Kidney (tissue), 14 donors: Measurements from ENCODE around the gene ADIRF. TPM values are rescaled to one million over a fixed set of nuclear protein-coding genes. Genes with fewer than 3 reads are reported as not detected.
A peak's percentile ranks its signal among the peaks of the same experiment; 100 is the strongest.
"Not testable (repeated sequence)": the region's sequence is repeated elsewhere in the genome, so short reads cannot be mapped to it uniquely, and the experiment has no call there.

ENCODE experiments used
- DNase-seq, 5 donors: peaks; one replicate each; pipeline ENCODE4 v3.0.0-alpha.2; 2013 to 2020
- FAIRE-seq: peaks from 2 replicates; lab custom pipeline; 2012; peaks lifted over from hg19 to GRCh38; lab: Jason Lieb, UNC
- H3K27ac ChIP-seq, 2 donors: one replicate each; pipeline ENCODE4 v1.7.0; 2013; ENCODE audit warnings: low read depth in 2 of 2, low read length in 2 of 2, inconsistent platforms in 1 of 2
- H3K27me3 ChIP-seq: one replicate; pipeline ENCODE4 v1.7.1; 2013; ENCODE audit warnings: low read length, inconsistent platforms; ENCODE audit not compliant: control insufficient read depth, insufficient read depth
- H3K36me3 ChIP-seq, 3 donors: one replicate each; pipeline versions ENCODE4 v1.7.0 to v1.7.1; 2013; ENCODE audit warnings: low read length in 3 of 3, control low read depth in 1 of 3, inconsistent platforms in 1 of 3; ENCODE audit not compliant: insufficient read depth in 3 of 3, control insufficient read depth in 2 of 3
- H3K4me1 ChIP-seq, 3 donors: one replicate each; pipeline versions ENCODE4 v1.7.0 to v1.7.1; 2013; ENCODE audit warnings: low read length in 3 of 3, inconsistent platforms in 1 of 3, low read depth in 1 of 3; ENCODE audit not compliant: control insufficient read depth in 2 of 3, insufficient read depth in 2 of 3
- H3K4me3 ChIP-seq, 3 donors: one replicate each; pipeline versions ENCODE4 v1.7.0 to v1.8.1; 2013; ENCODE audit warnings: low read length in 3 of 3, control low read depth in 1 of 3, inconsistent platforms in 1 of 3
- H3K9ac ChIP-seq, 3 donors: one replicate each; pipeline versions ENCODE4 v1.7.0 to v1.7.1; 2013; ENCODE audit warnings: low read length in 3 of 3, control low read depth in 1 of 3, inconsistent platforms in 1 of 3
- H3K9me3 ChIP-seq, 3 donors: one replicate each; pipeline versions ENCODE4 v1.7.0 to v1.7.1; 2013; ENCODE audit warnings: low read length in 3 of 3, control low read depth in 1 of 3, inconsistent platforms in 1 of 3; ENCODE audit not compliant: control insufficient read depth in 2 of 3, insufficient read depth in 1 of 3
- intact Hi-C: fragments of 100-400 bp; cut with DNase I; formaldehyde crosslinking; loops from one replicate; pipeline ENCODE4 v1.11.1; 2022
- polyA plus RNA-seq: library from polyadenylated mRNA; stranded (reverse); fragments of 350-450 nt; fragmentation: Illumina TruSeq; extraction: RNeasy Lipid Tissue Mini Kit (QIAGEN cat#74804); gene quantifications from one replicate; pipeline ENCODE4 v1.2.3, GENCODE V29; 2014; ENCODE audit warnings: low read depth, low replicate concordance; ENCODE audit not compliant: insufficient read depth
- total RNA-seq: library from RNA; stranded (reverse); fragmentation: NEBNext Ultra II Directional; extraction: Animal tissue kit (Norgen Biotek cat#: 25700); gene quantifications from one replicate; pipeline ENCODE4 v1.2.1, GENCODE V29; 2021
- TF ChIP-seq, protein P1 (sequence below): IDR thresholded peaks from 3 replicates; pipeline ENCODE4 v1.5.1; 2012; ENCODE audit warnings: mild to moderate bottlenecking, moderate library complexity, borderline replicate concordance; ENCODE audit not compliant: insufficient read depth; ENCODE audit errors: extremely low read depth
- donor health status: control.
- donor health status: control.
- donor health status: control.
- donor health status: control.
- donor health status: control.
- donor health status: DM: yes; HTN: yes; CAD: no.
- donor health status: Normal renal cell carcinoma (clear cell type).

The ADIRF gene
- total and polyA plus RNA-seq, 2 donors from 2014 or later: 357 to 897 TPM

DNA sequence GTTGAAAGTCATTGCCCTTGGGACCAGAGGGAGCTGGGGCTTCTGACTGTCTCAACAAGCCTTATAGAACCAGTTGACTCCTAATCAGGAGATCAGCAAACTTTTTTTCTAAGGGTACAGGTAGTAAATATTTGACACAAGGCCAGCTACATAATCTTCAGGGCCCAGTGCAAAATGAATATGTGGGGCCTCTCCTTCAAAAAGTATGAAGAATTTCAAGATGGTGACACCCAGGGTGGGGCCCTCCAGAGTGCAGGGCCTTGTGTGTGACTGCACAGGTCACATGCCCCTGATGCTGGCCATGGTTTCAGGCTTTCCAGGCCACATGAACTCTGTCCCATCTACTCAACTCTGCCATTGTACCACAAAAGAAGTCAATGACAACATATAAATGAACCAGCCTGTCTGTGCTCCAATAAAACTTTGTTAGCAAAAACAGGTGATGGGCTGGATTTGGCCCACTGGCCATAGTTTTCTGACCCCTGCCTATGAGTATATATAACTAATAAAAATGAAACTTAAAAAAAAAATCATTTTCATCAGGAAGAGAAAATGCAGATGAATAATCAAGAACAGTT, 17.0 kb upstream of the ADIRF start:
- Histone ChIP-seq H3K27ac (no peak overlapping the region), H3K4me1 (peaks cover 0 to 27% (median 10%) of the 10 kb centered on the region in 3 donors), H3K9me3 (peaks cover 0 to 2% (median 0%) of the 10 kb centered on the region in 3 donors), H3K27me3 (no peaks in the 10 kb centered on the region), H3K36me3 (no peaks in the 10 kb centered on the region), H3K9ac (no peak overlapping the region), H3K4me3 (no peak overlapping the region)
- FAIRE-seq (no peak), DNase-seq (peak in 1 of 5 donors; percentile 22)
- TF ChIP-seq, protein P1, sequence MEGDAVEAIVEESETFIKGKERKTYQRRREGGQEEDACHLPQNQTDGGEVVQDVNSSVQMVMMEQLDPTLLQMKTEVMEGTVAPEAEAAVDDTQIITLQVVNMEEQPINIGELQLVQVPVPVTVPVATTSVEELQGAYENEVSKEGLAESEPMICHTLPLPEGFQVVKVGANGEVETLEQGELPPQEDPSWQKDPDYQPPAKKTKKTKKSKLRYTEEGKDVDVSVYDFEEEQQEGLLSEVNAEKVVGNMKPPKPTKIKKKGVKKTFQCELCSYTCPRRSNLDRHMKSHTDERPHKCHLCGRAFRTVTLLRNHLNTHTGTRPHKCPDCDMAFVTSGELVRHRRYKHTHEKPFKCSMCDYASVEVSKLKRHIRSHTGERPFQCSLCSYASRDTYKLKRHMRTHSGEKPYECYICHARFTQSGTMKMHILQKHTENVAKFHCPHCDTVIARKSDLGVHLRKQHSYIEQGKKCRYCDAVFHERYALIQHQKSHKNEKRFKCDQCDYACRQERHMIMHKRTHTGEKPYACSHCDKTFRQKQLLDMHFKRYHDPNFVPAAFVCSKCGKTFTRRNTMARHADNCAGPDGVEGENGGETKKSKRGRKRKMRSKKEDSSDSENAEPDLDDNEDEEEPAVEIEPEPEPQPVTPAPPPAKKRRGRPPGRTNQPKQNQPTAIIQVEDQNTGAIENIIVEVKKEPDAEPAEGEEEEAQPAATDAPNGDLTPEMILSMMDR: no peak
- intact Hi-C loops: no loop called here

DNA sequence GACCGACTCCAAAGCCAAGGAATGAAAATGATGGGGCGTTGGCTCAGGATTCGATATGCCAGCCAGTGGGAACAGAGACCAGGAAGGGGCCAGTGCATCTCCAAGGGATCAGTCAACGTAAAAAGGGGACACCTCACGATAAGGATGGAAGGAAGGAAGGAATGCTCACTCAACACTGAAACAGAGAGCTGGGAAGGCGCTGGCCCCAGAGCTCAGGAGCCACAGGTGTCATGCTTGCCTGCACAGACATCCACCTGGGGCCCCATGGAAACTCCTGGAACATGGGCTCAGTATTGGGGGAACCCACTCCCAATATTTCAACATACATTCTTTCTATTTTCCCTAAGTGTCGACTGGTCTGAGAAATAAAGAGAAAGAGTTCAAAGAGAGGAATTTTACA, 16.2 kb upstream of the ADIRF start:
- H3K27me3 ChIP-seq: no peaks in the 10 kb centered on the region
- H3K36me3 ChIP-seq: no peaks in the 10 kb centered on the region
- no peak overlapping the region for H3K27ac ChIP-seq
- H3K9me3 ChIP-seq: peaks cover 0 to 2% (median 0%) of the 10 kb centered on the region in 3 donors
- FAIRE-seq (no peak), DNase-seq (peak in 2 of 5 donors; percentile 26 to 41)
- intact Hi-C loops: no loop called here
- TF ChIP-seq, protein P1: no peak
- no peak overlapping the region for H3K4me3 ChIP-seq
- peaks cover 0 to 27% (median 10%) of the 10 kb centered on the region in 3 donors for H3K4me1 ChIP-seq
- H3K9ac ChIP-seq: no peak overlapping the region

DNA sequence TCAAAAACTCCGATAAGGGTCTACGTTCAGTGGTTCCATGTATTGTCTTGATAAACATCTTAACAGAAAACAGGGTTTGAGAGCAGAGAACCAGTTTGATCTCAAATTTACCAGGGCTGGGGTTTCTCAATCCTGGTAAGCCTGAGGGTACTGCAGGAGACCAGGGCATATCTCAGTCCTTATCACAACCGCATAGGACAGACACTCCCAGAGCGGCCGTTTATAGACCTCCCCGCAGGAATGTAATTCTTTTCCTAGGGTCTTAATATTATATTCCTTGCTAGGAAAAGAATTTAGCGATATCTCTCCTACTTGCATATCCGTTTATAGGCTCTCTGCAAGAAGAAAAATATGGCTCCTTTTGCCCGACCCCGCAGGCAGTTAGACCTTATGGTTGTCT, 15.6 kb upstream of the ADIRF start:
- H3K27me3 ChIP-seq, H3K9ac ChIP-seq, DNase-seq, H3K27ac ChIP-seq, H3K36me3 ChIP-seq, H3K4me3 ChIP-seq, H3K9me3 ChIP-seq, intact Hi-C loops, FAIRE-seq: not testable (repeated sequence)
- peaks cover 0 to 29% (median 11%) of the 10 kb centered on the region in 3 donors for H3K4me1 ChIP-seq

DNA sequence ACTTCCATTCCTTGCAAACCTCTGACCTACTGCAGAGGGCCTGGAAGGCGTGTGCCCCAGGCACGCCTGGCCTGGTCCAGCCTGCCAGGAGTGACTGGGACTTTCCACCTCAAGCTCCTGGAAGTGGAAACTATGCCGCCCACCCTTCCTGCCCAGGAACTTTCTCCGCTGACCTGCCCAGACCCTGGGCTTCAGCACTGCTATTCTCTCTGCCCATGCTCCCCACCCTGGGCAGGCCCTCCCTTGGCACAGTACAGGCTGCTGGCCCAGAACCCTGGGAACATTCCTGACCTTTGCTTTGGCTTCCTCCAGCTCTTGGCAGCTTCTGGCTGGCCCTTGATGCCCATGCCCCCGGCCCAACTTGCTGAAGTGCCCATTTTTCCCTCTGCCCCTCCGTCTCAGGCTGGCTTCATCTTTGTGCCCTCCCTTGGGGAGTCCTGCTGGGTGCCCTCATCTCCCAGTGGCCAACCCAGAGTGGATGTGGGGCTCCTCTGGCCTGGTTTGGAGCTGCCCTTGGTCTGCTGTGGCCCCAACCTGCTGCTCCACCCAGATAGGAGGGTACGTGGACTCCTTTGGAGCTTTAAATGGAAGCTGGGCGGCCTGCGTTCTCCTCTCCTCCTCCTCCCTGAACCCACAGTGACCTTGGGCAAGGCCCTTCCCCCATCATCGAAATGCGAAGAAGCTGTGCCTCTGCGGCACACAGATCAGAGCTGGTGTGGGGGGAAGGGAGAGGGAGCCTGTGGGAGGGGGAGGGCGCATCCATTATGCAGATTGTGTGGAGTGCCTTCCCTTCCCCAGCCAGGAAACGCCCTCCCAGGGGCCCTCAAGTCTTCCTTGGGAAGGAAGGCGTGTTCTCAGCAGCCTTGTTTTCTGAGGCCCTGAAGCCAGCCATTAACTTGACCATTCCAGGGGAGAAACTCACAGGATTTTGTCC, 14.3 kb upstream of the ADIRF start:
- TF ChIP-seq, protein P1: no peak
- FAIRE-seq: no peak
- Histone ChIP-seq H3K9ac (peak overlapping the region in 2 of 3 donors; percentile 48 to 56), H3K27me3 (no peaks in the 10 kb centered on the region), H3K27ac (peak overlapping the region; percentile 93), H3K9me3 (peaks cover 0 to 2% (median 0%) of the 10 kb centered on the region in 3 donors), H3K4me3 (peak overlapping the region in 1 of 3 donors; percentile 49), H3K36me3 (no peaks in the 10 kb centered on the region), H3K4me1 (peaks cover 0 to 40% (median 13%) of the 10 kb centered on the region in 3 donors)
- DNase-seq: peak; percentile 86 to 91 (median 89)
- intact Hi-C loops: no loop called here
